Skeletal muscle tissue (tissue), 4 donors: ENCODE measurements around the gene FSTL4. TPM values are rescaled to one million over a fixed set of nuclear protein-coding genes. Genes with fewer than 3 reads are reported as not detected.
A peak's percentile ranks its signal among the peaks of the same experiment; 100 is the strongest.

Experiments used
- H3K27ac ChIP-seq: one replicate; pipeline ENCODE4 v1.7.0; 2013; ENCODE audit warnings: mild to moderate bottlenecking, low read depth, low read length, inconsistent platforms
- H3K27me3 ChIP-seq, 3 donors: one replicate each; pipeline ENCODE4 v1.7.0; 2013; ENCODE audit warnings: low read length in 3 of 3; ENCODE audit not compliant: control insufficient read depth in 3 of 3, insufficient read depth in 3 of 3
- H3K36me3 ChIP-seq, 3 donors: one replicate each; pipeline ENCODE4 v1.7.0; 2013; ENCODE audit warnings: low read length in 3 of 3; ENCODE audit not compliant: control insufficient read depth in 3 of 3, insufficient read depth in 3 of 3
- H3K4me1 ChIP-seq, 3 donors: one replicate each; pipeline ENCODE4 v1.7.0; 2013; ENCODE audit warnings: low read length in 3 of 3, mild to moderate bottlenecking in 3 of 3; ENCODE audit not compliant: control insufficient read depth in 3 of 3, insufficient read depth in 3 of 3
- H3K4me3 ChIP-seq, 3 donors: one replicate each; pipeline ENCODE4 v1.7.0; 2013; ENCODE audit warnings: low read length in 3 of 3
- H3K9ac ChIP-seq, 3 donors: one replicate each; pipeline ENCODE4 v1.7.0; 2013; ENCODE audit warnings: low read length in 3 of 3, mild to moderate bottlenecking in 3 of 3, moderate library complexity in 2 of 3, low read depth in 1 of 3
- H3K9me3 ChIP-seq, 3 donors: one replicate each; pipeline ENCODE4 v1.7.0; 2013; ENCODE audit warnings: low read length in 3 of 3; ENCODE audit not compliant: control insufficient read depth in 3 of 3
- total RNA-seq: library from RNA; depleted of rRNA; stranded (reverse); fragments of >200 nt; gene quantifications from one replicate; pipeline ENCODE4 v1.2.3, GENCODE V29; 2014
- donor health status: Osteomylitis.

The FSTL4 gene
- total RNA-seq, 1 donor from 2014 or later: 1.0 TPM

DNA sequence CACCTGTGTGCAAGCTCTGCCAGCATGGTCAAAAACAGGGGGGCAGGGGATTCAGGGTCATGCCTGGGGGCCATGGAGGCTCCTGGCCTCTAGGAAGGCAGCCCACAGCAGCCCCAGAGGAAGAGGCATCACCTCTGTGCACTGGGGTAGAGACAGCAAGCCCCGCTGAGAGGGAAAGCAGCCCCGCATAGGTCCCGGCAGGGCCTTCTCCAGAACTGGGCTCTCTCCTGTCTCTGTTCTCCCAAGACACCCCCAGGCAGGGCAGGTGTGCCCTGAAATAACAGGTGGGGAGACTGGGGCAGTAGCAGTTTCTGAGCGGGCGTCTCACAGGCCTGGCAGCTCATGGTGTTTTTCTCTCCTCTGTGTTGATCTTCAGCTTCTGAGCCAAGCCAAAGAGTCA, 281.4 kb downstream of the FSTL4 start:
- peaks cover 0 to 6% (median 4%) of the 10 kb centered on the region in 3 donors for H3K4me1 ChIP-seq
- H3K4me3 ChIP-seq: no peak overlapping the region
- H3K27me3 ChIP-seq: peaks cover 0 to 7% (median 0%) of the 10 kb centered on the region in 3 donors
- no peak overlapping the region for H3K27ac ChIP-seq
- H3K9me3 ChIP-seq: no peaks in the 10 kb centered on the region
- no peak overlapping the region for H3K9ac ChIP-seq
- no peaks in the 10 kb centered on the region for H3K36me3 ChIP-seq

DNA sequence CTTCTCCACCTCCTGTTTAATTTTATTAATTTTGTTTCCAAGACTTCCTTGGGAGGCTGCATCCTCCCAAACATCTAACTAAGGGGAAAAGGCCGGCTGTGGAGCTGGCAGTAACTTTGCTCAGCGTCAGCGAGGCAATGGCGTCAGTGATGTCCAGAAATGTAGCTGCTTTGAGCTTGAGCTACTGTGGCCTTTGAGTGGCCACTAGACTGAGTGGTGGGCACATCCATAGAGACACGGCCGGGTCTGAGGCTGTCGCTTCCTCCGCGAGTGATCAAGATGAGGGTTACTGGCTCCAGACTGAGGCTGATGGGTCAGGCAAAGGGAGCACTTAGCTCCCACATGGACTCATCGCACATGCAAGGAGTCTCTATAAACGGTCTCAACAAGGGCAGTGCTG, 283.5 kb downstream of the FSTL4 start:
- H3K4me1 ChIP-seq: no peaks in the 10 kb centered on the region
- H3K4me3 ChIP-seq: no peak overlapping the region
- H3K9me3 ChIP-seq: no peaks in the 10 kb centered on the region
- H3K9ac ChIP-seq: no peak overlapping the region
- peaks cover 0 to 4% (median 0%) of the 10 kb centered on the region in 3 donors for H3K27me3 ChIP-seq
- H3K36me3 ChIP-seq: no peaks in the 10 kb centered on the region
- no peak overlapping the region for H3K27ac ChIP-seq

- no peak overlapping the region for H3K4me3 ChIP-seq
- peaks cover 4 to 7% (median 6%) of the 10 kb centered on the region in 3 donors for H3K4me1 ChIP-seq
- H3K27me3 ChIP-seq: peaks cover 0 to 4% (median 0%) of the 10 kb centered on the region in 3 donors
- no peak overlapping the region for H3K27ac ChIP-seq
- no peaks in the 10 kb centered on the region for H3K9me3 ChIP-seq
- H3K36me3 ChIP-seq: no peaks in the 10 kb centered on the region
- no peak overlapping the region for H3K9ac ChIP-seq
These were observed 284.4 kb downstream of the FSTL4 start for GRCh38 chr5:133327946-133328401.

DNA sequence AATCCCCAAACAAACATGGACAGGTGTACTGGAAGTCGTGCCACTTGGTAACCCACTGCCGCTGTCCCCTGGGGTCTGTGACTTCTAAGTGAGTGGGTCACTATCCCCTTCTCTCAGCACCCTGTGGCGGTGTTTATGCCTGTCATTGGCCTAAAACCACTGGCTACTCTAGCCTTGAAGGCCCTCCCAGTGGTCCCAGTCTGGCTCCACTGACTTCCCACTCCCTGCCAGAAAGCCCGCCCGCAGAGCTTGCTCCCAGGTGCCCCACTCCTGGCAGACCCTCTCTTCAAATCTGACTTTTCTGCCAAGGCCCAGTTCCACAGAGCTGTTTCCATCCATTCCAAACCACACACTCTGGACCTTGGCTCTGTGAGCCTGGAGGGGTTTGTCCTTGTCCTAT, 286.0 kb downstream of the FSTL4 start:
- Histone ChIP-seq H3K27me3 (peaks cover 0 to 4% (median 0%) of the 10 kb centered on the region in 3 donors), H3K9me3 (no peaks in the 10 kb centered on the region), H3K4me1 (peaks cover 6 to 15% (median 6%) of the 10 kb centered on the region in 3 donors), H3K9ac (no peak overlapping the region), H3K36me3 (no peaks in the 10 kb centered on the region), H3K27ac (no peak overlapping the region), H3K4me3 (no peak overlapping the region)

DNA sequence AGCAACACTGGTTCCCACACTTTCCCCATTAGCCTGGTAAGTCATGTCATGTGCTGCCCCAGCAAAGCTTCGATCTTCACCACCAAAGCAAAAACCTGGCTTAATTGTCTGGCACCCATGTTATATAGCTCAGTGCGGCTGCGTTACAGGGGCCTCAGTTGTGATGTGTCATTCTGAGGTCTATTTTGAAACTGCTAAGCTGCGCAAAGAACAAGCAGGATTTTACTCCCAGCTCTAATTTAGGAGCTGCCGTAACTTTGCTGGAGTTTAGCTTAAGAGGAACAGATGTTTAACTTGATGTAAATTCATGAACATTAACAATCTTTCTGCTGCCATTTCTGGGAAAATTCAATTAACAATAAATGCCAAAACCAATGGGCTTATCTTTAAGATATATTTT, 286.5 kb downstream of the FSTL4 start:
- Histone ChIP-seq H3K36me3 (no peaks in the 10 kb centered on the region), H3K27ac (no peak overlapping the region), H3K9me3 (no peaks in the 10 kb centered on the region), H3K4me1 (peaks cover 6 to 15% (median 6%) of the 10 kb centered on the region in 3 donors), H3K4me3 (no peak overlapping the region), H3K27me3 (peaks cover 0 to under 1% (median 0%) of the 10 kb centered on the region in 3 donors), H3K9ac (no peak overlapping the region)

GRCh38 chr5:133324926-133325325, 287.4 kb downstream of the FSTL4 start:
- Histone ChIP-seq H3K9ac (no peak overlapping the region), H3K27ac (no peak overlapping the region), H3K27me3 (no peaks in the 10 kb centered on the region), H3K36me3 (no peaks in the 10 kb centered on the region), H3K4me1 (peaks cover 6 to 15% (median 6%) of the 10 kb centered on the region in 3 donors), H3K4me3 (no peak overlapping the region), H3K9me3 (no peaks in the 10 kb centered on the region)

GRCh38 chr5:133323494-133324457, 288.6 kb downstream of the FSTL4 start:
- Histone ChIP-seq H3K36me3 (no peaks in the 10 kb centered on the region), H3K27ac (no peak overlapping the region), H3K27me3 (no peaks in the 10 kb centered on the region), H3K4me1 (peaks cover 6 to 15% (median 6%) of the 10 kb centered on the region in 3 donors), H3K9ac (peak overlapping the region in 1 of 3 donors; percentile 50), H3K9me3 (no peaks in the 10 kb centered on the region), H3K4me3 (no peak overlapping the region)

DNA sequence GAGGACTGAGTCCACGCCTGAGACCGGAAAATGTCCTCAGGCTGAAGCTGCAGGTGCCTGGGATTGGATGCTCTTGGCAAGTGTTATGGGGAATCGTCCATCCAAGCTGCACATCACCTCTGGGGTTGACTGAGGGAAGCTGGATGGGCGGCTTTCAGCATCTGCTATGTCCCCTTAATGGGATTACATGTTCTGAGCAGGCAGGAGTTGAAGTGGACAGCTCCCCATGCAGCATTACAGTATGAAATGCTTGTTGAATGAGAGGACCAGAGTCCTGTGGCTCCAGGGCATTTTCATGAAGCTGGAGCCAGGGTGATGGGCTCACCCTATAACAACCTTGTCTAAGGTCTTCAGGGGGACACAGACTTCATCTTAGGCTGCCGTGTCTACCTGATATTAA, 289.6 kb downstream of the FSTL4 start:
- Histone ChIP-seq H3K4me1 (peaks cover 6 to 15% (median 6%) of the 10 kb centered on the region in 3 donors), H3K27ac (no peak overlapping the region), H3K27me3 (no peaks in the 10 kb centered on the region), H3K9ac (no peak overlapping the region), H3K4me3 (no peak overlapping the region), H3K36me3 (no peaks in the 10 kb centered on the region), H3K9me3 (no peaks in the 10 kb centered on the region)

GRCh38 chr5:133321833-133322420, 290.4 kb downstream of the FSTL4 start:
- Histone ChIP-seq H3K9ac (no peak overlapping the region), H3K27me3 (no peaks in the 10 kb centered on the region), H3K36me3 (no peaks in the 10 kb centered on the region), H3K27ac (no peak overlapping the region), H3K9me3 (no peaks in the 10 kb centered on the region), H3K4me3 (no peak overlapping the region), H3K4me1 (peaks cover 6 to 15% (median 6%) of the 10 kb centered on the region in 3 donors)
